Measurements from ENCODE around the gene P2RY10.

DNA sequence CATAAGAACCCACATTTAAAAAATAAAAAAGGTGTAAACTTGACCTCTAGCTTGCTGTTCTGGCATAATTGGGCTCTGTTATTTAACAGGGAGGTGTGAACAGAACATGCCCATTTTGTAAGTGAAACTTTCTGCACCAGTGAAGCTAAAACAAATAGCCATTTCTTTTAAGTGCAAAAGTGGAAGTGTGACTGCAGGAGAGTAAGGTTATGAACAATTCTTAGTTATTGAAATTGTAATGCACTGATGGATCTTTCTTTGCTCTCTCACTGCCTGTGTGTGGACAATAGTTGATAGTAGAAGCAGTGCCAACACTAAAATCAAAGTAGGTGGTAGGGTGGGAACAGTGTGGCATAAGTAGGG is 12.6 kb downstream of the P2RY10 start:
- TF ChIP-seq CTCF (IDR thresholded peaks at IDR 0.05), result no peak
- no peak for TF ChIP-seq POLR2A (IDR thresholded peaks at IDR 0.05; ENCODE audit: low read depth)

All from esophagus muscularis mucosa (tissue), 3 donors.